Mammary epithelial cell (primary cell): Measurements from ENCODE around the gene CCDC27.

ENCODE experiments used
- CTCF ChIP-seq, 2 donors: IDR thresholded peaks in 1 of 2; conservative IDR thresholded peaks in 1 of 2; 2 replicates each; pipeline ENCODE4 v1.5.1; 2011 to 2012; ENCODE audit warnings: inconsistent platforms in 2 of 2, low read length in 2 of 2, mild to moderate bottlenecking in 2 of 2, control low read depth in 1 of 2, low read depth in 1 of 2; ENCODE audit not compliant: insufficient read depth in 1 of 2; ENCODE audit errors: extremely low read depth in 1 of 2
- EZH2 ChIP-seq: IDR thresholded peaks from 2 replicates; pipeline ENCODE4 v1.6.1; 2012; ENCODE audit warnings: low read length, inconsistent platforms, borderline replicate concordance

GRCh38 chr1:3705341-3705950, 46.8 kb upstream of the CCDC27 start:
- TF ChIP-seq CTCF (conservative IDR thresholded peaks at IDR 0.05 in 1 of 2, IDR thresholded peaks at IDR 0.05 in 1 of 2; ENCODE audit: extremely low read depth in 1 of 2, insufficient read depth in 1 of 2, low read depth in 1 of 2, low read length in 2 of 2), result no peak
- no peak for TF ChIP-seq EZH2
